ENCODE measurements around the gene PRKAB1.

PRKAB1 gene

DNA sequence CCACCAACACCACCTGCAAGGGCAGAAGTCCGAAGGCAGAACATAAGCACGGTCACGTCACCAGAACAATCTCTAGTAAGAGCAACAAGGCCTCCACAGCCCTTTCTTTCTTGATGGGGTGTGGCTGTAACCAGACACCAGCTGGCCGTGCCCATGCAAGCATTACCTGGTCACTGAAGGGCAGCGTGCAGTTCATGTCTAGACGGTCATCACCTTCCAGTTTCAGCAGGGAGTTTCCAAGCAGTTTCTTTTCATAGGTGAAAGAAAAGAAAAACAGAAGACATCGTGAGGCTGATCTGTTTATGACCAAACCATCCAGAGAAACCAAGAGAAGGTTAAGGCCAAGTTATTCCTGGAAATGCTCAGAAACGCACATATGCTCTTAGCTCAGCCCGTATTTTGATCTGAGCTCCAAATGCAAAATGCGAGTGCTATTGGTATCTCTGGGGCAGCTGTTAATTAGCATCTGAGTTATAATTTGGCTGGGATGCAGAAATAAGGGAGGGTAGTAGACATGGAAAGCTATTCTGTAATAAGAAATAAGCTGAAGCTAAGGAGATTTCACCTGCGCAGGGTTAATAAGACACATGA, 42.5 kb downstream of the PRKAB1 start:
- no peak overlapping the region for H3K4me3 ChIP-seq (ENCODE audit: low read depth, low read length)
- no peak for TF ChIP-seq CTCF (IDR thresholded peaks at IDR 0.05; ENCODE audit: control insufficient read depth, extremely low read depth, insufficient read depth)
- DNase-seq (ENCODE audit: low read depth): no peak

DNA sequence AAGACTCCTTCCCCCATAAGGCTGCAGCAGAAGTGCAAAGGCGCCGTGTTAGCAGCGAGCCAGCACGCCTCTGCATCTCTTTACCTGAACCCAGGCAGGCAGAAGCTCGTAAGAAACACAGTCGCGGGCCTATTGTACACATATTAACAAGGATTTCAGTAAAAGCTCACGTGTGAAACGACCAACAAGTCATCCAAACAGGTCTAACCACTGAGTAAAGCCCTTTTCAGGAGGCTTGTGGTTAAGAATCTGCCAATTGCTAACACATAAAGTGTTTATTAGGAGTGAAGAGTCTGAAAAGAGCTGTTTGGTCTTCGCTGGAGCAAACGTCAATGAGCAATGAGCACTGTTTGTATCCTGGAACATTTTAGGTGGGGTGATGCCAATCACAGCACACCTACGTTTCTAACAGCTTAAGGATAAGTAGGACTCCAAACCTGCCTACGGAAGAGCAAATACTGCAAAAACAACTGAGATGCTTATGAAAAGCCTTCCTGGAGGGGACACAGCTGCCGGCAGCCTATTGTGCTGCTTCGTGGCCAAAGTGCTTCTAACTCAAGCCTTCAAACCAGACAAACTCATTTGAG, 43.1 kb downstream of the PRKAB1 start:
- no peak for TF ChIP-seq CTCF (IDR thresholded peaks at IDR 0.05; ENCODE audit: control insufficient read depth, extremely low read depth, insufficient read depth)
- no peak overlapping the region for H3K4me3 ChIP-seq (ENCODE audit: low read depth, low read length)
- DNase-seq (ENCODE audit: low read depth): peak; percentile 74

GRCh38 chr12:119711693-119712092, 43.8 kb downstream of the PRKAB1 start:
- DNase-seq (ENCODE audit: low read depth): no peak
- no peak for TF ChIP-seq CTCF (IDR thresholded peaks at IDR 0.05; ENCODE audit: control insufficient read depth, extremely low read depth, insufficient read depth)

GRCh38 chr12:119712721-119713120, 44.8 kb downstream of the PRKAB1 start:
- DNase-seq (ENCODE audit: low read depth): no peak
- no peak for TF ChIP-seq CTCF (IDR thresholded peaks at IDR 0.05; ENCODE audit: control insufficient read depth, extremely low read depth, insufficient read depth)
- H3K4me3 ChIP-seq (ENCODE audit: low read depth, low read length): no peak overlapping the region

More at GRCh38 chr12:119711693-119712092, 43.8 kb downstream of the PRKAB1 start:
- H3K4me3 ChIP-seq (ENCODE audit: low read depth, low read length): no peak overlapping the region

DNA sequence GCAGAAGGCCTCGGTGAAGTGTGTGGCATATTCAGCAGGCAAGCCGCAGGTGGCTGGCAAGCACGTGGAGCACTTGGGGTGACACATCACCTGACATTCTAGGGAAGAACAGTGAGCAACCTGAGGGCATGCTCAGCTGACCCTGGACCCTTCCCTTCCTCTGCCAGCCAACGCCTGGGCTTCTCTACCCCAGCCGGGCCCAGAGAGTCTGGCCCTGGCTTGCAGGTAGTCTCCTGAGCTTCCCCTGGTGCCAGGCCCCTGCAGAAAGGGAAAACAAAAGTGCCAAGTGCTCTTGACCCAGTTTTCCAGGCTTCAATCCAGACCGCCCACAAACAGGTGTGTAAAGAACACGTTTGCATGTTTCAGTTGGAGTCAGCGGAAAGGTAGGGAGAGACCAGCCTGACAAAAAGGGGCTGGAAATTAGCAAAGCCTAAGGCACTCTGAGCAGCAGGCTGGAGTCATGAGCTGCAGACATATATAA, 45.7 kb downstream of the PRKAB1 start:
- DNase-seq (ENCODE audit: low read depth): no peak
- TF ChIP-seq CTCF (IDR thresholded peaks at IDR 0.05; ENCODE audit: control insufficient read depth, extremely low read depth, insufficient read depth): no peak
- no peak overlapping the region for H3K4me3 ChIP-seq (ENCODE audit: low read depth, low read length)

DNA sequence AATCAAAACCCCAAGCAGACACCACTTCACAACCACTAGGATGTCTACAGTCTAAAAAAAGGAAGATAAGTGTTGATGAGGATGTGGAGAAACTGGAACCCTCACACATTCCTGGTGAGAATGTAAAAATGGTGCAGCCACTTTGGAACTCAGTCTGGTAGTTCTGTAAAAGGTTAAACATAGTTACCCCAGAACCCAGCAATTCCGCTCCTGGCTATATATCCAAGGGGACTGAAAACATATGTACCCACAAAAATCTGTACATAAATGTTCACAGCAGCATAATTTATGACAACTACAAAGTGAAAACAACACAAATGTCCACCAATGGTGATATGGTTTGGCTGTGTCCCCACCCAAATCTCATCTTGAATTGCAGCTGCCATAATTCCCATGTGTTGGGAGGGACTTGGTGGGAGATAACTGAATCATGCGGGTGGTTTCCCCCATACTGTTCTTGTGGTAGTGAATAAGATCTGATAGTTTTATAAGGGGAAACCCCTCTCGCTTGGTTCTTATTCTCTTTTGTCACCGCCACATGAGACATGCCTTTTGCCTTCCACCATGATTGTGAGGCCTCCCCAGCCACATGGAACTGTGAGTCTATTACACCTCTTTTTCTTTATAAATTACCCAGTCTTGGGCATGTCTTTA, 46.8 kb downstream of the PRKAB1 start:
- no peak overlapping the region for H3K4me3 ChIP-seq (ENCODE audit: low read depth, low read length)
- no peak for TF ChIP-seq CTCF (IDR thresholded peaks at IDR 0.05; ENCODE audit: control insufficient read depth, extremely low read depth, insufficient read depth)
- no peak for DNase-seq (ENCODE audit: low read depth)

Data from LNCaP clone FGC (cell line).